IMR-90 (cell line): ENCODE results near the gene KLHL11. TPM values are rescaled to one million over a fixed set of nuclear protein-coding genes. Genes with fewer than 3 reads are reported as not detected.
A peak's percentile ranks its signal among the peaks of the same experiment; 100 is the strongest.

ENCODE experiments used
- ATAC-seq: fragments of 200-7000 bp; cut with Tn5 transposase; 2 replicates; pipeline ENCODE4 v1.9.1; 2020; ENCODE audit warnings: low read depth, mild to moderate bottlenecking, moderate library complexity
- BruUV-seq: library from RNA; stranded (reverse); fragments of 400-500 nt; replicated peaks from 2 replicates; lab custom pipeline; 2021; lab: Mats Ljungman, UMichigan
- CTCF ChIA-PET: fragments of 300-600 bp; formaldehyde crosslinking; extraction: SDS; loops from one replicate; lab custom pipeline; 2021; ENCODE audit warnings: antibody characterized with exemption; lab: Yijun Ruan, JAX
- POLR2A ChIA-PET: fragments of 300-600 bp; sonication (Branson Sonifier 250); formaldehyde crosslinking; loops from one replicate; lab custom pipeline; 2022; ENCODE audit warnings: antibody characterized with exemption; ENCODE audit not compliant: unreplicated experiment; lab: Charles Lee
- DNase-seq: peaks from one replicate; pipeline ENCODE4 v3.0.0; 2013
- H2AFZ ChIP-seq: replicated peaks from 2 replicates; pipeline ENCODE3; 2013; ENCODE audit warnings: low read length, mild to moderate bottlenecking; ENCODE audit not compliant: poor library complexity
- H2AK5ac ChIP-seq: 2 replicates; pipeline ENCODE4 v1.6.1; 2013; ENCODE audit warnings: low read depth, low read length, inconsistent platforms
- H2AK9ac ChIP-seq: replicated peaks from 2 replicates; pipeline ENCODE3; 2013; ENCODE audit warnings: mild to moderate bottlenecking, low read depth, low read length, moderate library complexity; ENCODE audit not compliant: poor library complexity
- H2BK120ac ChIP-seq: 2 replicates; pipeline ENCODE4 v1.6.1; 2013; ENCODE audit warnings: low read depth, low read length, inconsistent platforms
- H2BK15ac ChIP-seq: 3 replicates; pipeline ENCODE4 v1.6.1; 2013; ENCODE audit warnings: low read depth, low read length, inconsistent platforms
- H2BK20ac ChIP-seq: 2 replicates; pipeline ENCODE4 v1.6.1; 2013; ENCODE audit warnings: low read depth, mild to moderate bottlenecking, inconsistent platforms, low read length, moderate library complexity
- H2BK5ac ChIP-seq: 2 replicates; pipeline ENCODE4 v1.6.1; 2013; ENCODE audit warnings: mild to moderate bottlenecking, low read depth, low read length, inconsistent platforms; ENCODE audit not compliant: poor library complexity, severe bottlenecking
- H3K14ac ChIP-seq: replicated peaks from 2 replicates; pipeline ENCODE4 v1.6.1; 2013; ENCODE audit warnings: low read depth, low read length, inconsistent platforms
- H3K18ac ChIP-seq: 2 replicates; pipeline ENCODE4 v1.6.1; 2013; ENCODE audit warnings: low read depth, low read length, control low read depth
- H3K23ac ChIP-seq: 2 replicates; pipeline ENCODE4 v1.6.1; 2013; ENCODE audit warnings: low read depth, low read length, inconsistent platforms
- H3K27ac ChIP-seq: 2 replicates; pipeline ENCODE4 v1.5.1; 2013; ENCODE audit warnings: mild to moderate bottlenecking, control low read depth, low read length; ENCODE audit not compliant: insufficient read depth
- H3K27me3 ChIP-seq: 2 replicates; pipeline ENCODE4 v1.6.1; 2013; ENCODE audit warnings: low read length; ENCODE audit not compliant: control insufficient read depth, insufficient read depth
- H3K36me3 ChIP-seq: 2 replicates; pipeline ENCODE4 v1.6.1; 2013; ENCODE audit warnings: low read length, mixed read lengths; ENCODE audit not compliant: control insufficient read depth, insufficient read depth
- H3K4ac ChIP-seq: 2 replicates; pipeline ENCODE4 v1.6.1; 2013; ENCODE audit warnings: low read depth, low read length, inconsistent platforms
- H3K4me1 ChIP-seq: 2 replicates; pipeline ENCODE4 v1.6.1; 2013; ENCODE audit warnings: low read length, mixed read lengths; ENCODE audit not compliant: control insufficient read depth, insufficient read depth
- H3K4me2 ChIP-seq: 2 replicates; pipeline ENCODE4 v1.6.1; 2013; ENCODE audit warnings: low read depth, mild to moderate bottlenecking, control low read depth, low read length, moderate library complexity
- H3K4me3 ChIP-seq: 2 replicates; pipeline ENCODE4 v1.5.1; 2013; ENCODE audit warnings: low read depth, mild to moderate bottlenecking, control low read depth, low read length, moderate library complexity; ENCODE audit not compliant: insufficient read depth
- H3K56ac ChIP-seq: 2 replicates; pipeline ENCODE4 v1.6.1; 2013; ENCODE audit warnings: low read length, inconsistent platforms; ENCODE audit not compliant: insufficient read depth; ENCODE audit errors: extremely low read depth
- H3K79me1 ChIP-seq, 2 experiments: 2 replicates each; pipeline ENCODE4 v1.6.1; 2013; ENCODE audit warnings: low read length in 2 of 2, inconsistent platforms in 1 of 2, low read depth in 1 of 2
- H3K9ac ChIP-seq: 2 replicates; pipeline ENCODE4 v1.6.1; 2013; ENCODE audit warnings: low read depth, low read length, control low read depth
- H3K9me1 ChIP-seq: 2 replicates; pipeline ENCODE4 v1.6.1; 2013; ENCODE audit warnings: low read length, inconsistent platforms; ENCODE audit not compliant: insufficient read depth
- H3K9me3 ChIP-seq: 2 replicates; pipeline ENCODE4 v1.6.1; 2013; ENCODE audit warnings: low read length; ENCODE audit not compliant: control insufficient read depth, insufficient read depth
- H4K20me1 ChIP-seq: 2 replicates; pipeline ENCODE4 v1.6.1; 2013; ENCODE audit warnings: low read length, inconsistent platforms; ENCODE audit not compliant: insufficient read depth
- H4K5ac ChIP-seq: 2 replicates; pipeline ENCODE4 v1.6.1; 2013; ENCODE audit warnings: mild to moderate bottlenecking, low read depth, low read length, control low read depth
- H4K8ac ChIP-seq, 2 experiments: 2 replicates each; pipeline ENCODE4 v1.6.1; 2013; ENCODE audit warnings: low read depth in 2 of 2, low read length in 2 of 2, control low read depth in 1 of 2, inconsistent platforms in 1 of 2
- H4K91ac ChIP-seq: 2 replicates; pipeline ENCODE4 v1.6.1; 2013; ENCODE audit warnings: low read depth, low read length, inconsistent platforms; ENCODE audit not compliant: insufficient read depth
- NFE2L2 ChIP-seq: fragments of 150-350 bp; IDR thresholded peaks from 2 replicates; pipeline ENCODE4 v1.6.1; 2016; ENCODE audit warnings: low read depth, mild to moderate bottlenecking, low read length
- WGBS, 2 experiments: methylation state at CpG; one replicate each; pipeline versions ENCODE4 v1.1.5 to v1.1.7; 2013; ENCODE audit warnings: missing lambda C conversion rate in 2 of 2; ENCODE audit not compliant: insufficient read length in 1 of 2; ENCODE audit errors: extremely low coverage in 2 of 2; 5-methylcytosine and 5-hydroxymethylcytosine counted together
- dilution Hi-C: fragments of 300-500 bp; cut with HindIII; formaldehyde crosslinking; loops from one replicate; pipeline ENCODE4 v1.14.3; 2018; ENCODE audit warnings: low sequenced_read_pairs; ENCODE audit not compliant: unreplicated experiment
- in situ Hi-C: fragments of 300-500 bp; cut with MboI; formaldehyde crosslinking; loops from 3 replicates; pipeline ENCODE4 v1.14.3; 2019; ENCODE audit warnings: low sequenced_read_pairs, inconsistent platforms, mixed read lengths
- intact Hi-C: fragments of 100-400 bp; cut with micrococcal nuclease; formaldehyde crosslinking; loops from 2 replicates; pipeline ENCODE4 v1.10.0; 2022
- polyA plus RNA-seq, 3 experiments: library from polyadenylated mRNA; depleted of rRNA; stranded (reverse); fragments of >200 nt; gene quantifications; 2 replicates each; pipeline ENCODE4 v1.2.3, GENCODE V29; 2012; ENCODE audit warnings: low replicate concordance in 1 of 3
- total RNA-seq: library from RNA; depleted of rRNA; stranded (reverse); fragments of >200 nt; gene quantifications from 2 replicates; pipeline ENCODE4 v1.2.3, GENCODE V29; 2012
- TF ChIP-seq, protein P1 (sequence below): fragments of 150-350 bp; IDR thresholded peaks from 2 replicates; pipeline ENCODE4 v1.6.1; 2016; ENCODE audit warnings: low read depth, mild to moderate bottlenecking, low read length, moderate library complexity, borderline replicate concordance

The KLHL11 gene
- total and polyA plus RNA-seq, 2 of the 4 experiments (the other 2 are of a cell fraction): 4.1 to 38.5 TPM

- H3K18ac ChIP-seq: no peak overlapping the region
- peak overlapping the region; percentile 64 for H3K23ac ChIP-seq
- 0 out of 2 replicates have a peak overlapping the region, but pooled peaks have one; percentile 20 for H3K4me3 ChIP-seq
- H3K4me1 ChIP-seq: peaks cover 11% of the 10 kb centered on the region
- no peak overlapping the region for H3K4ac ChIP-seq
- H4K8ac ChIP-seq: no peak overlapping the region
- ATAC-seq: no peak
- no peak overlapping the region for H3K56ac ChIP-seq
- no peak overlapping the region for H3K27ac ChIP-seq
- H3K9ac ChIP-seq: 0 out of 2 replicates have a peak overlapping the region, but pooled peaks have one; percentile 45
- dilution Hi-C loops (no loop called here), intact Hi-C loops (no loop called here), in situ Hi-C loops (no loop called here)
- H4K20me1 ChIP-seq: peaks cover 45% of the 10 kb centered on the region
- ChIA-PET POLR2A (no interaction called here), CTCF (interaction anchor here (1.9 kb wide), 1 partner anchor 13 kb away, joined by 6 read pairs; no protein-coding TSS in a partner anchor)
- no peak overlapping the region for H2BK120ac ChIP-seq
- H2BK20ac ChIP-seq: no peak overlapping the region
- peaks cover 26 to 58% of the 10 kb centered on the region in 2 experiments for H3K79me1 ChIP-seq
- TF ChIP-seq NFE2L2: no peak
- TF ChIP-seq, protein P1, sequence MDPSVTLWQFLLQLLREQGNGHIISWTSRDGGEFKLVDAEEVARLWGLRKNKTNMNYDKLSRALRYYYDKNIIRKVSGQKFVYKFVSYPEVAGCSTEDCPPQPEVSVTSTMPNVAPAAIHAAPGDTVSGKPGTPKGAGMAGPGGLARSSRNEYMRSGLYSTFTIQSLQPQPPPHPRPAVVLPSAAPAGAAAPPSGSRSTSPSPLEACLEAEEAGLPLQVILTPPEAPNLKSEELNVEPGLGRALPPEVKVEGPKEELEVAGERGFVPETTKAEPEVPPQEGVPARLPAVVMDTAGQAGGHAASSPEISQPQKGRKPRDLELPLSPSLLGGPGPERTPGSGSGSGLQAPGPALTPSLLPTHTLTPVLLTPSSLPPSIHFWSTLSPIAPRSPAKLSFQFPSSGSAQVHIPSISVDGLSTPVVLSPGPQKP: no peak
- no peaks in the 10 kb centered on the region for H3K9me3 ChIP-seq
- H2AFZ ChIP-seq: no peak overlapping the region
- H2BK15ac ChIP-seq: no peak overlapping the region
- H4K91ac ChIP-seq: no peak overlapping the region
- H4K5ac ChIP-seq: no peak overlapping the region
- peaks cover 7% of the 10 kb centered on the region for H3K36me3 ChIP-seq
- H2BK5ac ChIP-seq: no peak overlapping the region
- peak overlapping the region; percentile 17 for H2AK9ac ChIP-seq
- 74% methylated on average over 11 of the region's 18 CpGs; no CpG with 5 or more reads in 1 of the 2 experiments for WGBS, 2 experiments
- no peaks in the 10 kb centered on the region for H3K27me3 ChIP-seq
- no peak overlapping the region for H2AK5ac ChIP-seq
- no peak for DNase-seq
- no TSS peak for BruUV-seq
- peaks cover 7% of the 10 kb centered on the region; the same call in 1 of the 2 replicates for H3K9me1 ChIP-seq
- H3K4me2 ChIP-seq: peak overlapping the region; percentile 100
- 0 out of 2 replicates have a peak overlapping the region, but pooled peaks have one; percentile 2 for H3K14ac ChIP-seq
Observed at GRCh38 chr17:41863074-41863848, 2.0 kb downstream of the KLHL11 start.
